GM13976 (cell line): ENCODE results near the gene POMT1.
"Not testable (repeated sequence)": the region's sequence is repeated elsewhere in the genome, so short reads cannot be mapped to it uniquely, and the experiment has no call there.

ENCODE experiments used
- DNase-seq: peaks from one replicate; pipeline ENCODE4 v3.0.0; 2012; ENCODE audit warnings: low spot score
- in situ Hi-C: fragments of 300-500 bp; cut with MboI; formaldehyde crosslinking; loops from one replicate; pipeline ENCODE4 v1.12.0; 2022; ENCODE audit warnings: low sequenced_read_pairs, mixed read lengths, inconsistent platforms; ENCODE audit not compliant: unreplicated experiment
- TF ChIP-seq, protein P1 (sequence below): IDR thresholded peaks from 2 replicates; pipeline ENCODE4 v1.5.1; 2012; ENCODE audit warnings: borderline replicate concordance, mild to moderate bottlenecking; ENCODE audit not compliant: insufficient read depth; ENCODE audit errors: extremely low read depth, missing control alignments, control extremely low read depth

The POMT1 gene, protein sequence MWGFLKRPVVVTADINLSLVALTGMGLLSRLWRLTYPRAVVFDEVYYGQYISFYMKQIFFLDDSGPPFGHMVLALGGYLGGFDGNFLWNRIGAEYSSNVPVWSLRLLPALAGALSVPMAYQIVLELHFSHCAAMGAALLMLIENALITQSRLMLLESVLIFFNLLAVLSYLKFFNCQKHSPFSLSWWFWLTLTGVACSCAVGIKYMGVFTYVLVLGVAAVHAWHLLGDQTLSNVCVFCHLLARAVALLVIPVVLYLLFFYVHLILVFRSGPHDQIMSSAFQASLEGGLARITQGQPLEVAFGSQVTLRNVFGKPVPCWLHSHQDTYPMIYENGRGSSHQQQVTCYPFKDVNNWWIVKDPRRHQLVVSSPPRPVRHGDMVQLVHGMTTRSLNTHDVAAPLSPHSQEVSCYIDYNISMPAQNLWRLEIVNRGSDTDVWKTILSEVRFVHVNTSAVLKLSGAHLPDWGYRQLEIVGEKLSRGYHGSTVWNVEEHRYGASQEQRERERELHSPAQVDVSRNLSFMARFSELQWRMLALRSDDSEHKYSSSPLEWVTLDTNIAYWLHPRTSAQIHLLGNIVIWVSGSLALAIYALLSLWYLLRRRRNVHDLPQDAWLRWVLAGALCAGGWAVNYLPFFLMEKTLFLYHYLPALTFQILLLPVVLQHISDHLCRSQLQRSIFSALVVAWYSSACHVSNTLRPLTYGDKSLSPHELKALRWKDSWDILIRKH

DNA sequence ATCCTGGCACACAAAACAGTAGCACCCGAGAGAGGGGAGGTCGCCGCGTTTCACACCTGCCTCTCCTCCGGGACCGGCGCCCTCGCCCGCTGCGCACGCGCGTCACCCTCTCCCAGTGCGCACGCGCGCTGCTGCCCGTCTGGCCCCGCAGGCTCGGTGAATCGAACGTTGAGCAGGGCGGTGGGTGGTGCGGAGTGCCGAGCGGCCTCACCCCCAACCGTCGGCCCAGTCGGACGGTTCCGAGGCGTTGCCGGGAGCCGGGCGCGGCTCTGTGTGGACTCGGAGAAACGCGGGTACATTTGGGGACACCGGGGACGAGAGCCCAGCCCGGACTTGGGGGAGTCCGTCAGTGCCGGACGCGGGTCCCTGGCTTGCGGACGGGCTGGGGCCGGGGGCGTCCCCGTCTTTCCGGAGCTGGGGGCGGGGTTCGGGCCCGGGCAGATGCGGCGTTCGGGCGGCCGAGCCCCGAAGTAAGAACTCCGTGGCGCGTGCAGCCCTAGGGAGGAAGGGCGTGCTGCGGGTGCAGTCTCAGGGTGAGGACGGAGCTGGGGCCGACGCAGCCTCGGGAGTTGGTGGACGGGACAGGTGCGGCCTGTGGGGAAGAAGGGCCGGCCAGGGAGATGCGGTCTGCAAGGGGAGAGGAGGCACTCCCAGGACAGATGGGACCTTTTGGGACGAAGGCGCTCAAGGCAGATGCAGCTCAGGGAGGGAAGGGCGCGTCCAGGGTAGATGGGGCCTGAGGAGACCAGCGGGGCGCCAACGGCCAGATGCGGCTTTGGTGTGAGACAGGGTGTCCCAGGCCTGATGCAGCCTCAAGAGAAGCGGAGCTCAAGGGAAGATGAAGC is at the start of gene POMT1:
TSS of gene POMT1 (plus strand) at position 138 of the 845 bp plus-strand sequence. CDS start 1,301 bp downstream, outside the sequence.
- TF ChIP-seq, protein P1, sequence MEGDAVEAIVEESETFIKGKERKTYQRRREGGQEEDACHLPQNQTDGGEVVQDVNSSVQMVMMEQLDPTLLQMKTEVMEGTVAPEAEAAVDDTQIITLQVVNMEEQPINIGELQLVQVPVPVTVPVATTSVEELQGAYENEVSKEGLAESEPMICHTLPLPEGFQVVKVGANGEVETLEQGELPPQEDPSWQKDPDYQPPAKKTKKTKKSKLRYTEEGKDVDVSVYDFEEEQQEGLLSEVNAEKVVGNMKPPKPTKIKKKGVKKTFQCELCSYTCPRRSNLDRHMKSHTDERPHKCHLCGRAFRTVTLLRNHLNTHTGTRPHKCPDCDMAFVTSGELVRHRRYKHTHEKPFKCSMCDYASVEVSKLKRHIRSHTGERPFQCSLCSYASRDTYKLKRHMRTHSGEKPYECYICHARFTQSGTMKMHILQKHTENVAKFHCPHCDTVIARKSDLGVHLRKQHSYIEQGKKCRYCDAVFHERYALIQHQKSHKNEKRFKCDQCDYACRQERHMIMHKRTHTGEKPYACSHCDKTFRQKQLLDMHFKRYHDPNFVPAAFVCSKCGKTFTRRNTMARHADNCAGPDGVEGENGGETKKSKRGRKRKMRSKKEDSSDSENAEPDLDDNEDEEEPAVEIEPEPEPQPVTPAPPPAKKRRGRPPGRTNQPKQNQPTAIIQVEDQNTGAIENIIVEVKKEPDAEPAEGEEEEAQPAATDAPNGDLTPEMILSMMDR, result no peak
- peak; percentile 98 for DNase-seq
- in situ Hi-C loops, result no loop called here

DNA sequence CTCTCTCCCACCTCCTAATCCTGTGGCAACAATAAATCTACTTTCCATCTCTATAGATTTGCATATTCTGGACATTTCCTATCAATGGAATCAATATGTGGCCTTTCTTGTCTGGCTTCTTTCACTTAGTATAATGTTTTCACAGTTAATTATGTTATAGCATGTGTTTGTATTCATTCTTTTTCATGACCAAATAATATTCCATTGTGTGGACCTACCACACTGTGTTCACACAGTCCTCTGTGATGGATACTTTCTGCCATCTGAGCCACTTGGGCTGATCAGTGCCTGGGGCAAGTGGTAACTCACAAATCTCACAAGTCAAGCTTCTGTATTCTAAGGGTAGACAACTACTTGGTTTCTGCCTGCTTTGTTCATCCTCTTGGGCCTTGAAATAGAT is 48.7 kb upstream of the POMT1 start:
- no peak for DNase-seq
- TF ChIP-seq, protein P1, result no peak
- in situ Hi-C loops, result no loop called here

DNA sequence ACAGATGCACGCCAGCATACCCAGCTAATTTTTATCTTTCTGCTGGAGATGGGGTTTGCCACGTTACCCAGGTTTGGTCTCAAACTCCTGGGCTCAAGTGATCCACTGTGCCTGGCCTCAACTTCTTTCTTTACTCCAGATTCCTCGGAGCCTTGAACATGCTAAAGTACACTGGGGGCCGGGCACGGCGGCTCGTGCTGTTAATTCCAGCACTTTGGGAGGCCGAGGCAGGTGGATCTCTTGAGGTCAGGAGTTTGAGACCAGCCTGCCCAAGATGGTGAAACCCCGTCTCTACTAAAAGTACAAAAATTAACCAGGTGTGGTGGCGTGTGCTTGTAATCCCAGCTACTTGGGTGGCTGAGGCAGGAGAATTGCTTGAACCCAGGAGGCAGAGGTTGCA is 47.1 kb upstream of the POMT1 start:
- in situ Hi-C loops, DNase-seq: not testable (repeated sequence)

DNA sequence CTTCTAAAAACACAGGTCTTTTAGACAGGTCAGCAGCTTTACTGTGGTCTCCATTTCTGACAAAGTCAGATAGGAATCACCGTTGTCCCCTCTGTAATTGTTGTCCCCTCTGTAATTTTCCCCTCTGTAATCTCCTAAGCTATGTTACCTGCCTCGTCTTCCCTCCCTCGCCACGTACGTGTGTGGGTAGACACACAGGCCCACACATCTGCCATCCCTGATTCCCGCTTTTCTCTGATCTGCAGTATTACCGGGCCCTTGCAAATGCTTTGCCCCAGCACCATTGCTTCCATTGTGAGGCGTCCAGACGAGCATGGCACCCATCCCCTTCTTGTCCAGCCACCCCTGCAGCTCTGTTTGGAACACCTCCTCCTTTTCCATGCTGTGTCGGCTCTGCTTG is 45.0 kb upstream of the POMT1 start:
- in situ Hi-C loops, result no loop called here
- DNase-seq, result no peak
- TF ChIP-seq, protein P1, result no peak

DNA sequence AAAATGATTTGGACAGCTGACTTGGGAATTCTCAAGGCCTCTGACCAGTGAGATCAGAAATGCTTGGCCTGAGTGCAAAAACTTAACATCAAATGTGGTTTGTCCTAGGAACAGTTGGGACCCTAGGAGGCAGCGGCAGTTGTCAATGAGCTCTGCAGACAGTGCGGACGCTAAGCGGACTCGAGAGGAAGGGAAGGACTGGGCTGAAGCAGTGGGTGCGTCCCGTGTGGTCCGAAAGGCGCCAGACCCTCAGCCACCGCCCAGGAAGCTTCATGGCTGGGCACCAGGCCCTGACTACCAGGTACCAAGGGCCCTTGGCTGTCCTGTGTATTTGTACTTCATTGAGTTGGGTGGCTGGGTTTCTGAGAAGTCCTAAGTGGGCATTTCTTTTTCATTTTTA is 43.7 kb upstream of the POMT1 start:
- in situ Hi-C loops, result no loop called here
- DNase-seq, result no peak
- TF ChIP-seq, protein P1, result no peak

DNA sequence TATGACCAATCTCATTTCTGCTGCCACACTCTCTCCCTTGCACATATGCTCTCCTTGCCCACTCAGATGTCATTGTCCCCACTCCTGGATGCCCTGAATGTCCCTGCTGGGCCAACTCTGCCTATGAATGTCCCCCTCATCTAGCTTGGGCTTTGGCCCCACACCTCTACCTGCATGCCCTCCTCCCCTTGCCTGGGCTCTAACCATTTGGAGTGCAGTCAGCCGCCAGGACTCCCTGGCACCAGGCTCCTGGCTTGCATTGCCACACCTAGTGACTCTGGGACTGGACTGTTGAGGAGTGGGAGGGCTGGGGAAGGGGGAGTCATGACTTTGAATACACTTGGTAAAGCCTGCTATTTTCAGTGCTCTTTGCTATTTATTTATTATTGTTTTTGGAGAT is 41.6 kb upstream of the POMT1 start:
- TF ChIP-seq, protein P1, result no peak
- no peak for DNase-seq
- in situ Hi-C loops, result no loop called here
